G401.6 (cell line): Measurements from ENCODE around the gene SORCS1.

Source experiments
- FAIRE-seq: peaks from 2 replicates; lab custom pipeline; 2012; peaks lifted over from hg19 to GRCh38; lab: Jason Lieb, UNC

Gene SORCS1

GRCh38 chr10:106577756-106578155, 586.8 kb downstream of the SORCS1 start:
- no peak for FAIRE-seq

DNA sequence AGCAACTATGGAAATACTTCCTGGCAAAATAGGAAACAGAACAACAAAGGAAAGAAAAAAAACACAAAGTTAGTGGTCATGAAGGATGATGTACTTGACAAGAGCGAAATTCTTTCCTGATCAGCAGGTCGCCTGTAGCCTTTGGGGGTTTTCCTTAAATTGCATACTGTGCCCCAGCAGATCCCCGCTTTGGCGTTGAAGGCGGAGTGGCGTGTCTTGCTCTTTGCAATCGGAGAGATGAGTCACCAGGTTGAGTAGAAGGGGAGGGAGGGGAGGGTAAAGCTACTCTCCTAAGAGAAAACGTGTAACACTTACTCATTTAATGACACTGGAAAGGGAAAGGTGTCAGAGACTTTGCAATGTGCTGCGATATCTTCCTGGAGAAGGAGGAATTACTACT, 587.2 kb downstream of the SORCS1 start:
- FAIRE-seq = no peak

GRCh38 chr10:106576534-106576933, 588.0 kb downstream of the SORCS1 start:
- no peak for FAIRE-seq

DNA sequence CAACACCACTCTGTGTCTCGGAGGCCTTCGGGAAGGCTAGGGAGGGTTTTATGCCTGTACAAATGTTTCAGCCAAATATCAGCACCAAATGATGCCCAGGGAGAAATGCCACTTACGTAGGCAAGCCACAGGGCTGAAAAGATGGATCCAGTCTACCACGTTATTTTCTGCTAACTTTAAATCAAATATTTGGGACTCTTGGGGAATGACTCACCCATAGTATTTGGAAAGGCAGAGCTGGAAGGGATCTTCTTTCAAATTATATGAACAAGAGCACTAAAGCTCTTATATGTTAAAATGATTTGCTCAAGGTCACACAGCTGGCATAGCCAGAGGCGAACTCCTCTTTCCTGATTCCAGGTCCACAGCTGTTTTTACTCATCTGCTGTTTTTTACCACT, 591.4 kb downstream of the SORCS1 start:
- FAIRE-seq = no peak

DNA sequence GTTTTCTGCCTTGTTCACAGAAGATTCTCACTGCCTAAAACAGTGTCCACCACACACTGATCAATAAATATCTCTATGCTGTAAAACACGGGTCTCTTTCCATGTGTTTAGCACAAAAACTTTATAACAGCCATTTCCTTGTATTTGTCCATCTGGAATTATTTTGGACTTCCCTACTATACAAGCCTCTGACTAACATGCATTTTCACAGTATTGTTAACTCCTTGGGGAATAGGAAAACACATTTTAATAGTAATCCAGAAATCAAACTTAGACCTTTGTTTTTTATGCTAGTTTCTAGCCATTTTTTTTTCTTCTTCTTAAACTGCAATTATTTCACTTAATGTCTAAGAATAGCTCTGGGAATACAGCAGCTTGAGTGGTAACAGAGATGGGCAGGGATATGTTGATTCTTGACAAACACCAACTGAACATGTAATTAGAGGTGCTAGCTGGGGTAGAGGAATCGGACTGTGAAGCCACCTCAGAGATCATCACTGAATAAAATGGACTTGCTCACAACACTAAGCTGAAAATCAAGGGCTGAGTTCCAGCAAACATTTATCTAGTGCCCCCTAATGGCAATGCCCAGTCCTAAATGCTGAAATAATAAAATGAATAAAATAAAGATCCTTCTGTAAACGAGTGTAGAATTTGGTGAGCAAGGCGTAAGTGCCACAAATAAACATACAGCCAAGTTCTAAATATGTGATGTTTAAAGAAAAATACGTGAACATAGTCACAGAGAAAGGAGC, 593.1 kb downstream of the SORCS1 start:
- peak; percentile 70 for FAIRE-seq

DNA sequence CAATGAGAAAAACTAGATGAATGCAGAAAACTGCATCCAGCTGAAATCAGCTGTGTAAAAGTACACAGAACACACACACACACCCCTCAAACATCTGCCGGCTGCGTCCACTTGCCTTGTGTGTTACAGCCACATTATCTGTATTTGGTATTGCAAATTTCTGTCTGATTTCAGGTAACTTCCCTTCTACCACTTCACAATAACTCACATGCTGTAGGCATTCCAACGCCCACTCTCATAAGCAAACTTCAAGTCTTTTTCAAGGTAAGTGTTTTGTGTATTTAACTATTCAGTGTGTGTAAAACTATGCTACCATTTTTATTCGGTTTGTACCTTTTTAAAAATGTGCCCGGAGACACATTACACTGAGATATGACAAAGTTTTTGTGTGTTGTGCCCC, 594.2 kb downstream of the SORCS1 start:
- no peak for FAIRE-seq

- FAIRE-seq = no peak
These were observed 596.9 kb downstream of the SORCS1 start for GRCh38 chr10:106567629-106568028.

GRCh38 chr10:106566873-106567272, 597.6 kb downstream of the SORCS1 start:
- FAIRE-seq = no peak

DNA sequence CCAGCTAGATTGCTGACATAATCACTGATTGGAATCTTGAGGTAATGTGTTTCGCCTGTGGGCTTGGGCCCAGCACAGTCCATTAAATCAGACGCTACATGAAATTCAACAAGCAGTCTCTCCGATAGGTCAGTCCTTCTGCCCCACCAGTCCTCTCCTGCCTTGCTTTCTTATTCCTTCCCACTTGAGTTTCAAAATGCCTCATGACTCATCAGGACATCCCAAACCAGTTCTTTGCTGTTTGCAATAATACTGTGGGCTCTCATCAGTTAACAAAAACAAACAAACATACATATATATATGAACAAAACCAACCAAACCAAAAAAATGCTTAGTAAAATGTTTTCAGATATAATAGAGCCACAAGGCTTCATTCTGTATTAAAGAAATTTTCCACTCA, 599.0 kb downstream of the SORCS1 start:
- FAIRE-seq = no peak

DNA sequence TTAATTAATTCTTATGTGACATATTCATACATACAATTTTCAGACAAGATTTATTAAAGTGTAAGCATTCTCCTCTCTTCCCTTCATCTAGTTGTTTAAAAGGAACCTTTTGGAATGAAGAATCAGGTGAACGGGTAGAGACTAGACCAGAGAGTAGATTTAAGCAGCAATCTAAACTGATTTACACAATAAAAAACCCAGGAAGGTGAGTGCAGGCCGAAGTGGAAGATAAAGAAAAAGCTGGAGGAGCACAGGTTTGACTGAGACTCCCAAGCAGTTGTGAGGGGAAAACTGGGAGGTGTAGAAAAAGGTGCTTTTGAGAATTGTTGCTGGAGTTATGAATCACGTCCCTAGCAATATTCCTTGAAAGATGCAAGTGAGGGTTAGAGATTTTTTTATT, 601.1 kb downstream of the SORCS1 start:
- no peak for FAIRE-seq

GRCh38 chr10:106560925-106561640, 603.4 kb downstream of the SORCS1 start:
- no peak for FAIRE-seq

DNA sequence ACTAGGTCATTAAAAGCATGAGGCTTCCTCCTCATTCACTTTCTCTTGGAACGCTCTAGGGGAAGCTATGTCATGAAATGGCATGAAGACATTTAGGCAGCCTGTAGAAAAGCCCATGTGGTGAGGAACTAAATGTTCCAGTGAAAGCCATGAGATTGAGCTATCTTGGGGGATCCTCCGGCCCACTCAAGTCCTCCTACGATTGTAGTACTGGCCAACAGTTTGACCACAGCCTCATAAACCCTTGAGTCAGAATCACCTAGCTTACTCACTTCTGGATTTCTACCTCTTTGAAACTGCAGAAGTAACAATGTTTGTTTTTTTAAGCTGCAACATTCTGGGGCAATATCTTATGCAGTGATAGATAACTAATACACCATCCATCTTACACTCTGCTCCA, 605.1 kb downstream of the SORCS1 start:
- FAIRE-seq = no peak

DNA sequence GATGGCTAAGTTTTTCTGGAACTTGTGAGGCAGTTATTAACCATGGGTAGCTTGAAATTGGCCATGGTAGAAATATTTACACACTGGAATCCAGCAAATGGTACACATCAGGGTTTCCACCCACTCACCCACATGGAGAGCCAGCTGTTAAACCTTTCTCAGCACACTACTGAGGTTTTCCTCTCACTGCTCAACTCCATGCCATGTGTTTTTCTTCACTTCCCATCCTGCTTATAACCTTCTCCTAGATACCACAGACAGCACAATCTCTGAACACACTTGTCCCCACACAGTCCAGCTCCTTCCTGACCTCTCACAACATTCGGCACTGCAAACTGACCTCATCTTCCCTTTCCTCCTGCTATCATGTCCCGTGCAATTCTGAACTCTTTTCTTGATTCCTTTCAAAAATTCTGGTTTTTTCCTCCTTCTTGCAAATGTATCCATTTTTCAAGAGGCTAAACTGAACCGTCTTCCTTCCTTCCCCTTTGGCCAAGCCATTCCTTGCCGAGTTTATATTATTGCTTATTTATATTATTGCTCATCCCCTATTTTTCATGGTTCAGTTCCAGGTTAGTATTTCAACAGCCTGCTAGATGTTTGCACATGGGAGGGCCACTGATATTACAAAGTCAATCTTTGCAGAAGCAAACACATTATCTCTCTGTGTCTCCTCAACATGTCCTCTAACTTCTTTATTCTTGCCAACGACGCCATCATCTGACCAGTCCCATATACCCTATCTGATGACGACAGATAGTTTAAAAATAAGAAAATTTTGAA, 606.4 kb downstream of the SORCS1 start:
- FAIRE-seq = no peak

DNA sequence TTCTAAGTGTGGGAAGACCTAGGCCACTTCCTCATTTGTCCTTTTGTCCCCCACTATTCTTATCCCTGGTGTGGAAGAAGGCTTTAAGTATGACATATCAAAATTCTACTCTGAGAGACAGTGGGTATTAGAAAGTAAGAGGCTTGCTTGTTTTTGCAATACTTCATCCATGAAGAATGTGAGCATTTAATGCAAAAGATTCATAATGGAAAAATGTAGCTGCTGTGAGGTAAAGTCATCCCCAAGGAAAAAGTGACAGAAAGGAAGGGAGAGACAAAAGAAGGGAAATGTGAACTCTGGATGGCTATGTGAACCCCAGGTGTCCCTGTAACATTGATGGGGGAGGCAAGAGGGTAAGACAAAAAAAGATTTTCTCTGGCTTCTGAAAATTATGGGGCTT, 607.5 kb downstream of the SORCS1 start:
- no peak for FAIRE-seq

- FAIRE-seq = no peak
These were observed 608.9 kb downstream of the SORCS1 start for GRCh38 chr10:106555599-106555998.

- FAIRE-seq = no peak
These were observed 612.9 kb downstream of the SORCS1 start for GRCh38 chr10:106551501-106552062.

DNA sequence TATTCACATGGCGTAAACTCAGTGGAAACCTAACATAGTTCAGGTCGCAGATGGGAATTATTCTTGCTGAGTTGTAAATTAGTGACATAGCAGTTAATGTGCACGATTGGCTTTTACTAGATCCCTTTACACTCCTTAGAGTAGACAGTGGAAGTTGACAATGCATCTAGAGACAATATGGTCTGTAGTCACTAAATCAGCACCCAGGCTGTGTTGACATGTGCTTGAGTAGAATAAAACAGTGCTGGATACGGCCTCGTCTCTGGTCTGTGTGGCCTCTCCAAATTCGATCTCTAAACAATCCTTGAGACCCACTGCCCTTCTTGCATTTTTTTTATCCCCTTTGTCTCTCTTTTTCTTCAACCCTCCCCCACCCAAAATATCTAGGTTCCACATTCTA, 615.7 kb downstream of the SORCS1 start:
- FAIRE-seq = no peak

DNA sequence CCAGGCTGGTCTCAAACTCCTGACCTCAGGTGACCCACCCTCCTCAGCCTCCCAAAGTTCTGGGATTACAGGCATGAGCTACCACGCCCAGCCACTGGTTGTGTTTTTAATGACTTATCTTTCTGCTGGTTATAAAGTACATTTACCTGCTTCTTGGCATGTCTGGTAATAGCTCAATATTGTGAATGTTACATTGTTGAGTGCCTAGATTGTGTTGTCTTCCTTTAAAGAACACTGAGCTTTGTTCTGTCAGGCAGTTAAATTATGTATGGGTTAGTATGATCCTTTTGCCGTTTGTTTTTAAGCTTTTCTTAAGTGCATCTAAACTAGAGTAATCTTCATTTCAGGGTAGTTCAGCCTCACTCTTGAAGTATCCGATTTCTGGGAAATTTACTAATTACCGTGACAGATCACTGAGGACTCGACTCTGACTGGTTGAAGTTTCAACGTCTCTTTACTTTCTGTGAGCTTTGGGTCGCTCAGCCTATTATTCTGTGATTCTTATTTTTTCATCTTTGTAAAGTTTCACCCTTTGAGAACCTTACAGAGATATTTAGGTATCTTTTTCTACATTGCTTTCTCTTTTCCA, 617.4 kb downstream of the SORCS1 start:
- no peak for FAIRE-seq

DNA sequence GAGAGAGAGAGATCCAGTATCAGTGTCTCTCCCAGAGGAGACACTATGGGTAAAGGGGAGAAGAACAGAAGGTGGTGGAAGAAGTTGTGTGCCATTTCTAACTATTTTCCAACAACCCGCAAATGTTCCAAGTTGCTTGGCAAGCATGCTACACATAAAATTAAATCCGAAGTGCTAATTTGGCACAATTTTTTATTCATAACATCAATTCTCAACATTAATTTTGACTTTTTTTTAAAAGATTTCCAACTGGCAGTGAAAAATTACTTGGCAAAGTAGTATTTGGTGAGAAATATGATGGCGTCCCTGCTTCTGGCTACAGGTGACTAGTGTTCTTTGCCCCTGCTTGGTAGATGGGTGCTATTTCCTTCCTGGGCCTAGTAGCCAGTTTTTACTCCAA, 622.0 kb downstream of the SORCS1 start:
- FAIRE-seq = no peak

DNA sequence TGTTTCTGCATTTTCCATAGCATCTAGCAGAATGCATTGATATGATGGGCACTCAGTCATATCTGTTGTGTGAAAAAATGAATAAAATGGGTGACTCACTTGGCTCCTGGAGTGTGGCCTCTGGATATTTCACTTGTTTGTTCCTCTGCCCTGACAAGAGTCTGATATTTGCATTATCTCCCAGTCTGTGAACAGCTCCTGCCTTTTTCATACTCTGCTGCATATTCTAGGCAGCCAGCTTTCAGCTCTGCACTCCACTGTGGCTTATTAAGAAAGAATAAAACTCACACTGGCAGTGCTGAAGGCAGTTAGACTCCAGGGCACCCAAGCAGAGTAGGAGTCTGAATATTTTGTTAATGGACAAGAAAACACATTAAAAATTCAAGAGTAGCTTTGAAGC, 623.9 kb downstream of the SORCS1 start:
- FAIRE-seq = no peak

DNA sequence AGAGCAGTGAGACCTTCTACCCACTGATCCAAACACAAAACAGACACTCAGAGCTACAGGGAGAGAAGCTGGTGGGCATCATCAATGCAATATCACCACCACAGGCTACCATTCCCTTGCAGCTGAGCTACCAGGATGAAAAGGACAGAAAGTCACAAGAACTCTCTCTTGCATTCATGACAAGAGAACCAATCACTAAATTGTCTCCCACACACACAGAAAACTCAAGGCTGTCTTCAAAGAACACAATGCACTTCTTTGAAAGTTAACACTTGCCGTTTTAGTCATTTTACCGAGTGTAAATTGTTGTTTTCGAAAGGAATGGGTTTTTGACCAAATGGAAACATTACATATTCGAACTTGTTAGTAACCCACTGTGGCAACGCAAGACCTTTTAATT, 626.6 kb downstream of the SORCS1 start:
- FAIRE-seq = no peak

- FAIRE-seq = no peak
These were observed 629.1 kb downstream of the SORCS1 start for GRCh38 chr10:106535304-106535953.
